GM19351 (cell line): Measurements from ENCODE around the gene EYA2.

ENCODE experiments used
- ATAC-seq: cut with Tn5 transposase; IDR thresholded peaks from one replicate; pipeline ENCODE4 v1.9.1; 2021; ENCODE audit warnings: mild to moderate bottlenecking, moderate library complexity; ENCODE audit not compliant: unreplicated experiment

Gene EYA2

GRCh38 chr20:47237715-47238114, 343.1 kb downstream of the EYA2 start:
- ATAC-seq = no peak
